ENCODE results near the gene GLI3.

GRCh38 chr7:42159130-42159529 is 77.9 kb downstream of the GLI3 start:
- TF ChIP-seq CTCF (IDR thresholded peaks at IDR 0.05) (no peak), PBX3 (IDR thresholded peaks at IDR 0.05) (no peak), POLR2AphosphoS5 (IDR thresholded peaks at IDR 0.05; ENCODE audit: low read depth, low read length) (no peak), USF1 (IDR thresholded peaks at IDR 0.05; ENCODE audit: borderline replicate concordance, low read depth) (no peak), RFX5 (IDR thresholded peaks at IDR 0.05; ENCODE audit: low read length) (no peak), NRF1 (IDR thresholded peaks at IDR 0.05; ENCODE audit: low read depth, low read length) (no peak), TEAD4 (IDR thresholded peaks at IDR 0.05; ENCODE audit: borderline replicate concordance, insufficient read depth) (no peak), EZH2phosphoT487 (IDR thresholded peaks at IDR 0.05; ENCODE audit: borderline replicate concordance, low read depth) (no peak)

Measured in SK-N-SH (cell line).